Liver (tissue), 9 donors: ENCODE data around the gene PLS1. TPM values are rescaled to one million over a fixed set of nuclear protein-coding genes. Genes with fewer than 3 reads are reported as not detected.

ENCODE experiments used
- DNase-seq: peaks from one replicate; pipeline ENCODE4 v3.0.0-alpha.2; 2017; ENCODE audit warnings: low spot score
- H3K27ac ChIP-seq, 2 donors: one replicate each; pipeline ENCODE4 v1.7.0; 2013; ENCODE audit warnings: inconsistent platforms in 2 of 2, low read length in 2 of 2, control low read depth in 1 of 2, low read depth in 1 of 2, mild to moderate bottlenecking in 1 of 2
- H3K27me3 ChIP-seq, 4 donors: one replicate each; pipeline versions ENCODE4 v1.6.1 to v1.7.0; 2013; ENCODE audit warnings: low read length in 3 of 4, inconsistent platforms in 1 of 4, mild to moderate bottlenecking in 1 of 4, moderate library complexity in 1 of 4; ENCODE audit not compliant: control insufficient read depth in 4 of 4, insufficient read depth in 4 of 4
- H3K36me3 ChIP-seq, 4 donors: one replicate each; pipeline versions ENCODE4 v1.6.1 to v1.7.0; 2013; ENCODE audit warnings: low read length in 3 of 4, mild to moderate bottlenecking in 3 of 4, low read depth in 1 of 4, moderate library complexity in 1 of 4; ENCODE audit not compliant: control insufficient read depth in 4 of 4, insufficient read depth in 3 of 4
- H3K4me1 ChIP-seq, 4 donors: one replicate each; pipeline versions ENCODE4 v1.6.1 to v1.7.0; 2013; ENCODE audit warnings: low read length in 3 of 4, mild to moderate bottlenecking in 3 of 4, moderate library complexity in 1 of 4; ENCODE audit not compliant: control insufficient read depth in 4 of 4, insufficient read depth in 4 of 4
- H3K4me3 ChIP-seq, 3 donors: one replicate each; pipeline versions ENCODE4 v1.6.1 to v1.7.0; 2013; ENCODE audit warnings: low read length in 3 of 3, control low read depth in 1 of 3, low read depth in 1 of 3, mild to moderate bottlenecking in 1 of 3
- H3K9ac ChIP-seq, 2 donors: one replicate each; pipeline ENCODE4 v1.7.0; 2013; ENCODE audit warnings: low read length in 2 of 2, mild to moderate bottlenecking in 2 of 2, moderate library complexity in 2 of 2, control low read depth in 1 of 2, low read depth in 1 of 2
- H3K9me3 ChIP-seq, 4 donors: one replicate each; pipeline versions ENCODE4 v1.6.1 to v1.7.0; 2013; ENCODE audit warnings: low read length in 3 of 4; ENCODE audit not compliant: control insufficient read depth in 4 of 4
- FOXA2 ChIP-seq: IDR thresholded peaks from 2 replicates; pipeline ENCODE4 v1.6.1; 2016; ENCODE audit warnings: antibody characterized with exemption
- GABPA ChIP-seq, 2 donors: IDR thresholded peaks in 1 of 2; conservative IDR thresholded peaks in 1 of 2; 2 replicates each; pipeline ENCODE4 v1.6.1; 2016; ENCODE audit warnings: antibody characterized with exemption in 2 of 2, mild to moderate bottlenecking in 1 of 2, moderate library complexity in 1 of 2
- HNF4A ChIP-seq, 2 donors: conservative IDR thresholded peaks; 2 replicates each; pipeline ENCODE4 v1.6.1; 2016; ENCODE audit warnings: antibody characterized with exemption in 2 of 2, mild to moderate bottlenecking in 2 of 2
- HNF4G ChIP-seq: IDR thresholded peaks from 2 replicates; pipeline ENCODE4 v1.6.1; 2016; ENCODE audit warnings: antibody characterized with exemption
- RAD21 ChIP-seq, 2 donors: IDR thresholded peaks; 2 replicates each; pipeline ENCODE4 v1.6.1; 2016; ENCODE audit warnings: antibody characterized with exemption in 2 of 2, mild to moderate bottlenecking in 2 of 2
- REST ChIP-seq: IDR thresholded peaks from 2 replicates; pipeline ENCODE4 v1.6.1; 2016; ENCODE audit warnings: antibody characterized with exemption, mild to moderate bottlenecking
- SP1 ChIP-seq: IDR thresholded peaks from 2 replicates; pipeline ENCODE4 v1.6.1; 2018; ENCODE audit warnings: antibody characterized with exemption, mild to moderate bottlenecking
- YY1 ChIP-seq: IDR thresholded peaks from 2 replicates; pipeline ENCODE4 v1.6.1; 2016; ENCODE audit warnings: antibody characterized with exemption, mild to moderate bottlenecking
- WGBS: extraction: QIAGEN DNeasy Blood & Tissue Kit; methylation state at CpG from one replicate; pipeline ENCODE4 v1.1.7; 2013; 5-methylcytosine and 5-hydroxymethylcytosine counted together
- polyA plus RNA-seq, 2 donors: library from polyadenylated mRNA; stranded (reverse) in 1 of 2; unstranded in 1 of 2; fragments of 200-250 nt in 1 of 2; fragments of >200 nt in 1 of 2; fragmentation: Nextera tagmentation in 1 of 2; extraction: Ambion mirVana in 1 of 2; gene quantifications; one replicate each; pipeline versions ENCODE4 v1.2.1 to v1.2.3, GENCODE V29; 2013 to 2015
- total RNA-seq, 2 donors: library from RNA; depleted of rRNA; stranded (reverse); fragments of >200 nt; gene quantifications; one replicate each; pipeline ENCODE4 v1.2.3, GENCODE V29; 2014
- TF ChIP-seq, protein P1 (sequence below): IDR thresholded peaks from 2 replicates; pipeline ENCODE4 v1.6.1; 2016; ENCODE audit warnings: antibody characterized with exemption
- donor health status: healthy.
- donor health status: healthy.
- donor health status: healthy.
- donor health status: healthy.
- donor health status: healthy.

PLS1 gene
- total and polyA plus RNA-seq, 4 donors: 7.2 to 21.9 (median 10.1) TPM

DNA sequence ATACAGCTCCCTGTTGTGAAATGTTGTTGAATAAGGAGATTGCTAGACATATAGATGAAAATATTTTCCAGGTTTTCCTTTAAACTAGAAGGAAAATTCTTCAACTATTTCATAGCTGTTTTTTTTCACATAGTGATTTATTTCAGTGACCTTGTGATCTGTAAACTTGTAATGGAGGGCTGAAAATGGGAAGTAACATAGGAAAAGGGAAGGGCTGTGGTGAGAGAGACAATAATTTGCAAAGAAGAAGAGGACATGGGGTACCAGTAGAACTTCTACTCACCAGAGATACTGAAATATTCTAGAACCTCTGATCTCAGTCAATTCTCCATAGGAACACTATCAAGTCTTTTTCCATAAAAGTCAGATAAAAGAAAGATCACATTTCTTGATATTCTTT, 60.4 kb downstream of the PLS1 start:
- Histone ChIP-seq H3K27ac (no peak overlapping the region), H3K4me1 (peaks cover 0 to 3% (median 2%) of the 10 kb centered on the region in 4 donors), H3K36me3 (no peaks in the 10 kb centered on the region), H3K27me3 (no peaks in the 10 kb centered on the region), H3K9me3 (no peaks in the 10 kb centered on the region), H3K9ac (no peak overlapping the region), H3K4me3 (no peak overlapping the region)
- no peak for TF ChIP-seq FOXA2
- DNase-seq: no peak

GRCh38 chr3:142657033-142657432, 60.8 kb downstream of the PLS1 start:
- TF ChIP-seq HNF4A (conservative IDR thresholded peaks at IDR 0.05): no peak
- TF ChIP-seq YY1: no peak
- TF ChIP-seq GABPA (IDR thresholded peaks at IDR 0.05 in 1 of 2, conservative IDR thresholded peaks at IDR 0.05 in 1 of 2): no peak
- TF ChIP-seq REST: no peak
- no peak for TF ChIP-seq HNF4G
- no peak for TF ChIP-seq RAD21 (IDR thresholded peaks at IDR 0.05)
- TF ChIP-seq SP1: no peak
- H3K27me3 ChIP-seq: no peaks in the 10 kb centered on the region
- no peak overlapping the region for H3K4me3 ChIP-seq
- no peaks in the 10 kb centered on the region for H3K36me3 ChIP-seq
- H3K4me1 ChIP-seq: peaks cover 0 to 3% (median 2%) of the 10 kb centered on the region in 4 donors
- no peak overlapping the region for H3K9ac ChIP-seq
- H3K27ac ChIP-seq: no peak overlapping the region
- no peak for DNase-seq
- 88% methylated on average over 4 of the region's 4 CpGs for WGBS
- H3K9me3 ChIP-seq: no peaks in the 10 kb centered on the region

- WGBS: 80% methylated on average over 6 of the region's 6 CpGs
- no peak overlapping the region for H3K4me3 ChIP-seq
- H3K9ac ChIP-seq: no peak overlapping the region
- no peak for DNase-seq
- H3K9me3 ChIP-seq: no peaks in the 10 kb centered on the region
- H3K4me1 ChIP-seq: peaks cover 0 to 15% (median 11%) of the 10 kb centered on the region in 4 donors
- H3K36me3 ChIP-seq: no peaks in the 10 kb centered on the region
- H3K27ac ChIP-seq: no peak overlapping the region
- no peaks in the 10 kb centered on the region for H3K27me3 ChIP-seq
- TF ChIP-seq RAD21 (IDR thresholded peaks at IDR 0.05): no peak
- TF ChIP-seq, protein P1, sequence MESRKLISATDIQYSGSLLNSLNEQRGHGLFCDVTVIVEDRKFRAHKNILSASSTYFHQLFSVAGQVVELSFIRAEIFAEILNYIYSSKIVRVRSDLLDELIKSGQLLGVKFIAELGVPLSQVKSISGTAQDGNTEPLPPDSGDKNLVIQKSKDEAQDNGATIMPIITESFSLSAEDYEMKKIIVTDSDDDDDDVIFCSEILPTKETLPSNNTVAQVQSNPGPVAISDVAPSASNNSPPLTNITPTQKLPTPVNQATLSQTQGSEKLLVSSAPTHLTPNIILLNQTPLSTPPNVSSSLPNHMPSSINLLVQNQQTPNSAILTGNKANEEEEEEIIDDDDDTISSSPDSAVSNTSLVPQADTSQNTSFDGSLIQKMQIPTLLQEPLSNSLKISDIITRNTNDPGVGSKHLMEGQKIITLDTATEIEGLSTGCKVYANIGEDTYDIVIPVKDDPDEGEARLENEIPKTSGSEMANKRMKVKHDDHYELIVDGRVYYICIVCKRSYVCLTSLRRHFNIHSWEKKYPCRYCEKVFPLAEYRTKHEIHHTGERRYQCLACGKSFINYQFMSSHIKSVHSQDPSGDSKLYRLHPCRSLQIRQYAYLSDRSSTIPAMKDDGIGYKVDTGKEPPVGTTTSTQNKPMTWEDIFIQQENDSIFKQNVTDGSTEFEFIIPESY: no peak
- no peak for TF ChIP-seq REST
- TF ChIP-seq GABPA (IDR thresholded peaks at IDR 0.05 in 1 of 2, conservative IDR thresholded peaks at IDR 0.05 in 1 of 2): no peak
Measured at GRCh38 chr3:142660383-142660782, 64.2 kb downstream of the PLS1 start.
